Caco-2 (cell line): Measurements from ENCODE around the gene ME3. TPM values are rescaled to one million over a fixed set of nuclear protein-coding genes. Genes with fewer than 3 reads are reported as not detected.

ENCODE experiments used
- BruUV-seq: library from RNA; stranded (reverse); fragments of 400-500 nt; replicated peaks from 2 replicates; lab custom pipeline; 2021; lab: Mats Ljungman, UMichigan
- CTCF ChIA-PET: fragments of 300-600 bp; sonication (Branson Sonifier 250); formaldehyde crosslinking; loops from one replicate; lab custom pipeline; 2022; ENCODE audit warnings: antibody characterized with exemption; lab: Charles Lee
- POLR2A ChIA-PET: fragments of 300-600 bp; sonication (Branson Sonifier 250); formaldehyde crosslinking; loops from one replicate; lab custom pipeline; 2022; ENCODE audit warnings: antibody characterized with exemption; lab: Charles Lee
- DNase-seq, 2 experiments: peaks; one replicate each; pipeline versions ENCODE4 v3.0.0 to v3.0.0-alpha.2; 2020 to 2022
- H3K27me3 ChIP-seq: replicated peaks from 2 replicates; pipeline ENCODE4 v1.6.0; 2011; ENCODE audit warnings: low read length; ENCODE audit not compliant: control insufficient read depth, insufficient read depth
- H3K36me3 ChIP-seq: 2 replicates; pipeline ENCODE4 v1.5.1; 2011; ENCODE audit warnings: low read length; ENCODE audit not compliant: control insufficient read depth, insufficient read depth
- H3K4me1 ChIP-seq: fragments of 250-450 bp; sonication (Bioruptor Pico); 2 replicates; pipeline ENCODE4 v1.5.1; 2020; ENCODE audit warnings: mild to moderate bottlenecking
- H3K4me3 ChIP-seq: 2 replicates; pipeline ENCODE4 v1.5.1; 2011; ENCODE audit warnings: low read depth, mild to moderate bottlenecking, control low read depth, low read length
- H3K9me3 ChIP-seq: fragments of 250-450 bp; sonication (Bioruptor Pico); 2 replicates; pipeline ENCODE4 v1.5.1; 2020; ENCODE audit warnings: mild to moderate bottlenecking, moderate library complexity
- H3K27ac Mint-ChIP-seq: one replicate; pipeline ENCODE4 v1.8.0; 2022; ENCODE audit warnings: mixed read lengths; ENCODE audit not compliant: unreplicated experiment
- H3K27me3 Mint-ChIP-seq: one replicate; pipeline ENCODE4 v1.8.0; 2022; ENCODE audit warnings: mixed read lengths; ENCODE audit not compliant: insufficient read depth, unreplicated experiment
- H3K36me3 Mint-ChIP-seq: one replicate; pipeline ENCODE4 v1.8.0; 2022; ENCODE audit warnings: mild to moderate bottlenecking, mixed read lengths; ENCODE audit not compliant: insufficient read depth, unreplicated experiment
- H3K4me1 Mint-ChIP-seq: one replicate; pipeline ENCODE4 v1.8.0; 2022; ENCODE audit warnings: low read depth, mixed read lengths; ENCODE audit not compliant: unreplicated experiment
- H3K4me3 Mint-ChIP-seq: one replicate; pipeline ENCODE4 v1.8.0; 2022; ENCODE audit warnings: mild to moderate bottlenecking, moderate library complexity, mixed read lengths; ENCODE audit not compliant: unreplicated experiment
- H3K9me3 Mint-ChIP-seq: one replicate; pipeline ENCODE4 v1.8.0; 2022; ENCODE audit warnings: mixed read lengths; ENCODE audit not compliant: unreplicated experiment
- CTCF ChIP-seq, 2 experiments: fragments of 200-600 bp in 1 of 2; IDR thresholded peaks; 1 replicate in 1 of 2; 2 replicates in 1 of 2; pipeline versions ENCODE4 v1.5.1 to v1.8.0; 2011 to 2022; ENCODE audit warnings: antibody characterized with exemption in 1 of 2, control low read depth in 1 of 2, inconsistent platforms in 1 of 2, low read depth in 1 of 2, low read length in 1 of 2, mild to moderate bottlenecking in 1 of 2, moderate library complexity in 1 of 2; ENCODE audit not compliant: insufficient read depth in 1 of 2, severe bottlenecking in 1 of 2, unreplicated experiment in 1 of 2
- intact Hi-C: fragments of 100-400 bp; cut with micrococcal nuclease; formaldehyde crosslinking; loops from one replicate; pipeline ENCODE4 v1.10.0; 2022; ENCODE audit not compliant: unreplicated experiment
- total RNA-seq: library from RNA; stranded (reverse); gene quantifications from 2 replicates; pipeline ENCODE4 v1.2.3, GENCODE V29; 2022

ME3 gene
- total RNA-seq, 1 experiment from 2014 or later: 32.8 TPM

- no peak for TF ChIP-seq CTCF (IDR thresholded peaks at IDR 0.05; ENCODE audit: insufficient read depth in 1 of 2, low read depth in 1 of 2, low read length in 1 of 2, severe bottlenecking in 1 of 2, unreplicated experiment in 1 of 2)
- no peaks in the 10 kb centered on the region for H3K36me3 ChIP-seq
- ChIA-PET POLR2A (no interaction called here), CTCF (no interaction called here)
- no peaks in the 10 kb centered on the region for H3K9me3 ChIP-seq
- Mint-ChIP-seq H3K4me1 (no peaks in the 10 kb centered on the region), H3K27me3 (no peaks in the 10 kb centered on the region), H3K36me3 (no peaks in the 10 kb centered on the region), H3K27ac (no peak overlapping the region), H3K4me3 (no peak overlapping the region), H3K9me3 (peaks cover 10% of the 10 kb centered on the region)
- no peak overlapping the region for H3K4me3 ChIP-seq
- no peak for DNase-seq
- intact Hi-C loops: no loop called here
- no peaks in the 10 kb centered on the region for H3K27me3 ChIP-seq
- BruUV-seq: no TSS peak
- H3K4me1 ChIP-seq: no peaks in the 10 kb centered on the region
Observed at GRCh38 chr11:86396396-86396795, 276.0 kb downstream of the ME3 start.

- no peak overlapping the region for H3K4me3 Mint-ChIP-seq
- H3K27ac Mint-ChIP-seq: no peak overlapping the region
- no peaks in the 10 kb centered on the region for H3K4me1 ChIP-seq
- H3K36me3 ChIP-seq: no peaks in the 10 kb centered on the region
- H3K9me3 Mint-ChIP-seq: peaks cover 10% of the 10 kb centered on the region
- H3K9me3 ChIP-seq: no peaks in the 10 kb centered on the region
- DNase-seq: no peak
- intact Hi-C loops: no loop called here
- no peak for TF ChIP-seq CTCF (IDR thresholded peaks at IDR 0.05; ENCODE audit: insufficient read depth in 1 of 2, low read depth in 1 of 2, low read length in 1 of 2, severe bottlenecking in 1 of 2, unreplicated experiment in 1 of 2)
- no peak overlapping the region for H3K4me3 ChIP-seq
- POLR2A ChIA-PET: no interaction called here
- no peaks in the 10 kb centered on the region for H3K4me1 Mint-ChIP-seq
- no TSS peak for BruUV-seq
- H3K27me3 Mint-ChIP-seq: no peaks in the 10 kb centered on the region
- H3K27me3 ChIP-seq: no peaks in the 10 kb centered on the region
- H3K36me3 Mint-ChIP-seq: no peaks in the 10 kb centered on the region
- CTCF ChIA-PET: no interaction called here
Observed at GRCh38 chr11:86395061-86395551, 277.3 kb downstream of the ME3 start.

Other genes starting within 250 kb of the ME3 start
- 400 and 432 TPM in 2 replicates for gene PRSS23, start 127.9 kb upstream of the ME3 start, total RNA-seq